Activated CD4-positive, CD25-positive, alpha-beta regulatory T cell treated with anti-CD3 and anti-CD28 coated beads, Interleukin-2, amount 50 U/mL, for 16 hours (primary cell): ENCODE results near the gene IFNA4.
"Not testable (repeated sequence)": the region's sequence is repeated elsewhere in the genome, so short reads cannot be mapped to it uniquely, and the experiment has no call there.

ENCODE experiments used
- DNase-seq: peaks from one replicate; pipeline ENCODE4 v3.0.0-alpha.2; 2020; ENCODE audit warnings: low read depth, low spot score

IFNA4 gene

DNA sequence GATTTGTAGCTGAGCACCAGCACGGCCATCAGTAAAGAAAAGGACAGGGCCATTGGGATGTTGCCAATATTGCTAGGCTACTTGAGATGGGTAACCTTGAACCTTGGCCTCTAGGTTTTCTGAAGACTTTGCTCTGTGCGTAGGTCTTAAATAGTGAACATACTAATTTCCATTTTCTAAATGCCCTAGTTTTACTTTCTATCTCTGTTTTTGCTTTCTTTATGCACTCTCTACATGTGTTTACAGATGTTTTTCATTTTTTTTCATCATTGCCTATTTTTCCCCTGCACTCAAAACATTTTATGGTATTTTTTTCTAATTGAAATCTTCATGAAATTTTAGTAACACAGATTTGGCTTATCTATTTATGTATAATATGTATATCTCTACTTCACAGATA lies 20.8 kb downstream of the IFNA4 start, which contains the start of gene IFNA21:
IFNA21 (minus strand) TSS at position 101 of the 400 bp plus-strand sequence; CDS start at position 53, 48 bp downstream.
- not testable (repeated sequence) for DNase-seq

DNA sequence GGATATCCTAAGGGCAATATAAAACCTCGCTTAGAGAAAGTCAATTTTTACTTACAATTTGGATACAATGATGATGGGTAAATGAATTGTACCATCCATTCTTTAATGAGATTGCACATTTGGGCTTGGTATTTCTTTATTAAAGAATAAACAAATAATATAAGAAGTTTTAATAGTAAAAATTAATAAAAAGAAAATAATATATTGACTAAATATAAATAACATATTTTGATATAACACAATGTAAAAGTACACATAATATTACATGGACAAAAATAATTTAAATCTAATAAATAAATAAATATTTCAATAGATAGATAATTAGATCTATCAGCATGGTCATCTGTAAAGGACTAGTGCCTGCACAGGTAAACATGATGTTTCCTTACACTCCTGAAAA lies 21.9 kb downstream of the IFNA4 start:
- DNase-seq: no peak

DNA sequence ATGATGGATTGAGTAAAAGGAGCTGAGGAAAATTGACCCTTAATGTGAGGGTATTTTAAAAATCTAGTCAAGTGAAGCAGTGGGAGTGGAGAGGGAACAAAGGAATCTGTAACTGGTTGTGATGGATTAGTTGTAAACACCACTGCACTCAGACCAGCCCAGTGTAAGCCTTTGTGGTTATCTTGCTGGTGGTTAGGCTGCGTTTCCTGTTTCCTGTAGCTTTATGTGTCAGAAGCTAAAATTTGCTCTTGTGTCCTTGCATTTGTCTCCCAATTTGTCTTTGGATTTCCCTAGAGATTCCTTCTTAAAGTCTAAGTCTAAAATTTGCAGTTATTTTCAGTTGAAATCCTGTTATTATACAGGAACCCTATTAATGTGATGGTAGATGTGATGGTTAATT lies 27.2 kb downstream of the IFNA4 start:
- no peak for DNase-seq

DNA sequence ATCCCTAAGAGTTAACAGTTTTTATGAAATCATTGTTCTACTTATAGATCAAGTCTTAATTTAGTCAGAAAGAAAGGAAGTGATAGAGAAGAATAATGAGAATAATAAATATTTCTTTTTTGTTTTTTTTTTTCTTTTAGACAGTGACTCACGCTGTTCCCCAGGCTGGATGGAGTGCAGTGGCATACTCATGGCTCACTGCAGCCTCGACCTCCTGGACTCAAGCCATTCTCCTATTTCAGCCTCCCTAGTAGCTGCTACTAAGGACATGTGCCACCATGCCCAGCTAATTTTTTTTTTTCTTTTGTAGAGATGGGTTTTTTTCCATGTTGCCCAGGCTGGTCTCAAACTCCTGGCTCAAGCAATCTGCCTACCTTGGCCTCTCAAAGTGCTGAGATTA lies 31.9 kb downstream of the IFNA4 start:
- no peak for DNase-seq

DNA sequence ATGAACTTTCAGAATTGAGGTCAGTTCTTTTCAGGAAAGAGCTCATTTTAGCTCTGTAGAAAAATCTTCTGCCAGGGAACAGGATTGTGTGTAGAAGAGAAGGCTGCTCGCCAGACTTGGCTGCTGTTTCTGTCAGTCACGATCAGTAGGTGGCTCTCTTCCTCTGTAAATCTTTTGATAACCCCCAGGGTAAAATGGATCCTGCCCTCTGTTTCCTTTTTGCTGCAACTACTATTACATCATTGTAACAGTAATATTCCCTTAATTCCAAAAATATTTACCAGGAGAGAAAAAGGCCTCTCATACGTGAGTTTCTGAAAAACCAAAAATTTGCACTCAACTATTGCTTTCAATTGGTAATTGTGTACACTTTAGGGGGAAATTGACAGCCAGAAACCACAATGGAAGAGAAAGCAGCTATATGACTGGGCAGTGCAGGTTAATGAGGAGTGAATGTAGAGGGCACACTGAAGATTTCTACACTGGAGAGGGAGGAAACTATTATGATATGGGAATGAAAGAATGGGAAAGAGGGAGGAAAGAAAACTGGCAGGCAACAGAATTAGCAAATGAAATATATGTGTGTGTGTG lies 33.3 kb downstream of the IFNA4 start:
- DNase-seq: no peak

DNA sequence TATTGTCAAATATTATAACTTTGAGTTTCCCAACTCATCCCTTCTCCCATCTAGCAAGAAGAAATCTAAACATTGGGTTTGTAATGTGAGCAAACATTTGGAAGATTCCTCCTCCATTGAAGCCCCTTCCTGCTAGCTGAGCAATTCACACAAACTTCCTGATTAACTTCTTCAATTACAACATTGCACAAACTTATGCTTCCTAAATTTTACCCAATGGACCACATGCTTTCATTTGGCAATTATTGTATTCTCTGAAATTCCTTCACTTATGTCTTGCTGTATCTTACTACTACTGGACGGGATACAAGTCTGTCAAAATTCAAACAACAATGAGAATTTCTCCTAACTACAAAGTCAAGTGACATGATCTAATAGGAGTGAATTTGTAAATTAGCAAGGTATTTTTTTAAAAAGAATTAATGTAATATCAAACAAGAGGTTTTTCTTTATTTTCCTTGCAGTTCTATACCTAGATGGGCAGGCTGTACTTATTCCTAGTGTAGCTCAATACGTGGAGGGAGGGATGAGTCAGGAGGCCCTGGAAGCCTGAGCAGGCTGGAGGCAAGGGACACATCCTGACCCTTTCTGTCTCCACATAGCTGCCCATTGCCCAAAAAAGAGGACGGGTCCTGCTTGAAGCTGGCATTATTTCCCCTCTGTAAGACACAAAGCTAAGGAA lies 33.9 kb downstream of the IFNA4 start:
- DNase-seq: no peak

DNA sequence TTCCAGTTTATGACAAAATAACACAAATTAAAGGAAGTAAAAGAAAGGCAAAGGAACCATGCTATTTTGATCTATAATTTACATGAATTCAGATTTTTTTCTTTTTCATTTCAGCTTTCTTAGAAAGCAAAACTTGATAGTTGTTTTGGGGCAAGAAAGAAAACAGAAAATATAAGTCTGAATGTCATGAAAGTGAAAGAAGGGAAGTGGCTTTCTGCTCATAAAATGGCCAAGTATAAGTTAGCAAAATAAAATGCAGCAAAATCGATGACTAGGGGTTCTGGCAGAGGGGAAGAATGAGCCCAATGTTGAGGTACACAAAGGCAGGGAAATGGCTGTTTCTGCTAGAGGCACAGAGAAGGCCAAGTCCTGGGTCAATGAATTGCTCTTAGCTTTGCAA lies 42.8 kb downstream of the IFNA4 start:
- no peak for DNase-seq

DNA sequence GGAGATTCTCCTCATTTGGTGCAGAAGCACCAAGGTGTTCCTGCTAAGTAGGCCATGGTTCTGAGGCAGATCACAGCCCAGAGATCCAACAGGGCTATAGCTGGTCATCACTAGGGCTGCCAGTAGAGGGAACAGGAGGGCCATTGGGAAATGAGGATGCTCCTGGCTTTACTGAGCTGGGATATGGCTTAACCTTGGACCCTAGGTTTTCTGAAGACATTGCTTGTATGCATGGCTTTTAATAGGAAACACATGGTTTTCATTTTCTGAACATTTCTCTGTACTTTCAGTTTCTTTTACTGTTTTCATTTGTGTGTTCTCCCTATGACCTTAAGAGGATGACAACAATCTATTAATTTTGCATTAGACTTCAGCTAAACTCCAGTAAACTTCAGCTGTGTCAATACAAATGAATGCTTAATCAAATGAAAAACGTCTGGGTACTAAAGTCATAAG lies 45.9 kb downstream of the IFNA4 start, which contains the start of gene IFNW1:
IFNW1 (minus strand) TSS at position 406 of the 456 bp plus-strand sequence; CDS start at position 144, 262 bp downstream.
- no peak for DNase-seq

DNA sequence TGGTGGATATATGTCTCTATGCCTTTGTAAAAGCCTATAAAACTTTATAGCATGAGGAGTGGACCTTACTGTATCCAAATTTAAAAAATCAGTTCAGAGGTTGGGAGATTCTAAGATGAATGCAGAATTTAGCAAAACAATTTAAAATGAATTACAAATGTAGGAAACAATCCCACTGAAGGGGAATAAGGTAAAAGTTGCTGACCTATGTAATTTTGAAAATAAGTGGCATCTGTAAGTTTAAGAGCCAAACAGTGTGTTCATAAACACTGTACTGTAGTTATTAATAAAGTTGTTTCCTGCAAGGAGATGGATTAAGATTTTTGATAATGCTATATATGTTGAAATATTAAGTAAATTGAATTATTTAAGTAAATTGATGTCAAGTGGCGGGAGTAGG lies 50.4 kb downstream of the IFNA4 start:
- no peak for DNase-seq
